IPS DF 6.9 (cell line): ENCODE measurements around the gene ADCY2.

Experiments
- DNase-seq: peaks from one replicate; pipeline ENCODE4 v3.0.0-alpha.2; 2013; ENCODE audit warnings: low read depth, low spot score
- H3K27ac ChIP-seq: one replicate; pipeline ENCODE4 v1.5.1; 2013; ENCODE audit warnings: low read length, control low read depth
- H3K27me3 ChIP-seq: 2 replicates; pipeline ENCODE4 v1.6.1; 2013; ENCODE audit warnings: mild to moderate bottlenecking, low read length; ENCODE audit not compliant: control insufficient read depth, insufficient read depth
- H3K36me3 ChIP-seq: 2 replicates; pipeline ENCODE4 v1.6.1; 2013; ENCODE audit warnings: low read length; ENCODE audit not compliant: control insufficient read depth, insufficient read depth
- H3K4me1 ChIP-seq: 2 replicates; pipeline ENCODE4 v1.6.1; 2013; ENCODE audit warnings: low read length; ENCODE audit not compliant: control insufficient read depth, insufficient read depth
- H3K4me3 ChIP-seq: 2 replicates; pipeline ENCODE4 v1.5.1; 2013; ENCODE audit warnings: mild to moderate bottlenecking, low read length
- H3K9me3 ChIP-seq: 2 replicates; pipeline ENCODE4 v1.6.1; 2013; ENCODE audit warnings: low read length, inconsistent platforms; ENCODE audit not compliant: control insufficient read depth, insufficient read depth
- WGBS: extraction: QIAGEN DNeasy Blood & Tissue Kit; methylation state at CpG from one replicate; pipeline ENCODE4 v1.1.7; 2013; ENCODE audit warnings: mixed read lengths, missing lambda C conversion rate; ENCODE audit not compliant: insufficient read length, insufficient coverage; 5-methylcytosine and 5-hydroxymethylcytosine counted together

ADCY2 gene

GRCh38 chr5:7857926-7858632, 462.1 kb downstream of the ADCY2 start:
- Histone ChIP-seq H3K9me3 (no peaks in the 10 kb centered on the region), H3K27me3 (no peaks in the 10 kb centered on the region), H3K27ac (no peak overlapping the region), H3K36me3 (no peaks in the 10 kb centered on the region; the same call in 1 of the 2 replicates), H3K4me1 (no peaks in the 10 kb centered on the region), H3K4me3 (no peak overlapping the region)
- no CpG with 5 or more reads among the region's 9 CpGs for WGBS
- DNase-seq: no peak

- no peak overlapping the region for H3K27ac ChIP-seq
Measured at GRCh38 chr5:7866196-7866595, 470.3 kb downstream of the ADCY2 start.

GRCh38 chr5:7867260-7867659, 471.3 kb downstream of the ADCY2 start:
- no CpG with 5 or more reads among the region's 3 CpGs for WGBS
- no peak for DNase-seq
- Histone ChIP-seq H3K27me3 (no peaks in the 10 kb centered on the region), H3K9me3 (no peaks in the 10 kb centered on the region), H3K4me1 (no peaks in the 10 kb centered on the region), H3K36me3 (no peaks in the 10 kb centered on the region), H3K4me3 (no peak overlapping the region), H3K27ac (no peak overlapping the region)

More at GRCh38 chr5:7866196-7866595, 470.3 kb downstream of the ADCY2 start:
- Histone ChIP-seq H3K27me3 (no peaks in the 10 kb centered on the region), H3K4me1 (no peaks in the 10 kb centered on the region), H3K36me3 (no peaks in the 10 kb centered on the region), H3K4me3 (no peak overlapping the region), H3K9me3 (no peaks in the 10 kb centered on the region)
- no peak for DNase-seq
- WGBS: no CpG with 5 or more reads among the region's 2 CpGs

- H3K4me3 ChIP-seq: peak overlapping the region; percentile 88; the same call in 1 of the 2 replicates
- H3K27me3 ChIP-seq: no peaks in the 10 kb centered on the region
- DNase-seq: no peak
- no peaks in the 10 kb centered on the region for H3K36me3 ChIP-seq
- no peaks in the 10 kb centered on the region for H3K9me3 ChIP-seq
- no peaks in the 10 kb centered on the region for H3K4me1 ChIP-seq
- WGBS: no CpG with 5 or more reads among the region's 8 CpGs
- no peak overlapping the region for H3K27ac ChIP-seq
Measured at GRCh38 chr5:7868427-7868772, 472.5 kb downstream of the ADCY2 start.

GRCh38 chr5:7868773-7869473, 473.0 kb downstream of the ADCY2 start, which contains the start of the genes FASTKD3 and MTRR:
Gene FASTKD3, minus strand, starts transcription at chr5:7869031. Its CDS starts 948 bp downstream, at chr5:7868083.
Gene MTRR, plus strand, starts transcription at chr5:7869148. Its CDS starts 1,647 bp downstream, at chr5:7870795.
- H3K27ac ChIP-seq: no peak within 1 kb of the TSS
- peak; percentile 80 for DNase-seq
- no peaks in the 10 kb centered on the region for H3K36me3 ChIP-seq
- H3K27me3 ChIP-seq: no peaks in the 10 kb centered on the region
- no CpG with 5 or more reads among the region's 83 CpGs for WGBS
- no peaks in the 10 kb centered on the region for H3K9me3 ChIP-seq
- H3K4me1 ChIP-seq: no peaks in the 10 kb centered on the region
- peak within 1 kb of the TSS; percentile 88 for H3K4me3 ChIP-seq

GRCh38 chr5:7869474-7870136, 473.7 kb downstream of the ADCY2 start:
- no peak overlapping the region for H3K27ac ChIP-seq
- no peaks in the 10 kb centered on the region for H3K4me1 ChIP-seq
- H3K9me3 ChIP-seq: no peaks in the 10 kb centered on the region
- H3K36me3 ChIP-seq: no peaks in the 10 kb centered on the region
- WGBS: no CpG with 5 or more reads among the region's 41 CpGs
- no peak for DNase-seq
- H3K4me3 ChIP-seq: peak overlapping the region; percentile 88
- H3K27me3 ChIP-seq: no peaks in the 10 kb centered on the region

- no peaks in the 10 kb centered on the region for H3K4me1 ChIP-seq
- no CpG with 5 or more reads among the region's 2 CpGs for WGBS
- peaks cover 6% of the 10 kb centered on the region; the same call in 1 of the 2 replicates for H3K36me3 ChIP-seq
- H3K9me3 ChIP-seq: no peaks in the 10 kb centered on the region
- H3K27ac ChIP-seq: no peak overlapping the region
- no peak for DNase-seq
- H3K4me3 ChIP-seq: no peak overlapping the region
- no peaks in the 10 kb centered on the region for H3K27me3 ChIP-seq
Measured at GRCh38 chr5:7871653-7872052, 475.7 kb downstream of the ADCY2 start.

- WGBS: no CpG with 5 or more reads among the region's 4 CpGs
- no peak overlapping the region for H3K4me3 ChIP-seq
- no peaks in the 10 kb centered on the region for H3K4me1 ChIP-seq
- no peak for DNase-seq
- H3K9me3 ChIP-seq: no peaks in the 10 kb centered on the region
- H3K27ac ChIP-seq: no peak overlapping the region
- no peaks in the 10 kb centered on the region for H3K27me3 ChIP-seq
- peaks cover 10% of the 10 kb centered on the region; the same call in 1 of the 2 replicates for H3K36me3 ChIP-seq
Measured at GRCh38 chr5:7872517-7873130, 476.7 kb downstream of the ADCY2 start.

- whole genome bisulfite sequencing: no CpG with 5 or more reads among the region's 9 CpGs
- H3K4me1 ChIP-seq: no peaks in the 10 kb centered on the region
- peaks cover 10% of the 10 kb centered on the region; the same call in 1 of the 2 replicates for H3K36me3 ChIP-seq
- no peaks in the 10 kb centered on the region for H3K27me3 ChIP-seq
- H3K9me3 ChIP-seq: no peaks in the 10 kb centered on the region
- H3K4me3 ChIP-seq: no peak overlapping the region
- no peak for DNase-seq
- H3K27ac ChIP-seq: no peak overlapping the region
Measured at GRCh38 chr5:7873216-7873615, 477.3 kb downstream of the ADCY2 start.

- Histone ChIP-seq H3K36me3 (peaks cover 12% of the 10 kb centered on the region; the same call in 1 of the 2 replicates), H3K27ac (no peak overlapping the region), H3K9me3 (no peaks in the 10 kb centered on the region), H3K27me3 (no peaks in the 10 kb centered on the region), H3K4me3 (no peak overlapping the region), H3K4me1 (no peaks in the 10 kb centered on the region)
- DNase-seq: no peak
- WGBS: no CpG with 5 or more reads among the region's 2 CpGs
Measured at GRCh38 chr5:7874639-7875038, 478.7 kb downstream of the ADCY2 start.
